HG03565 (cell line): ENCODE data around the gene RAD18.

Source experiments
- ATAC-seq: cut with Tn5 transposase; IDR thresholded peaks from one replicate; pipeline ENCODE4 v1.9.1; 2021; ENCODE audit warnings: mild to moderate bottlenecking, moderate library complexity; ENCODE audit not compliant: unreplicated experiment

RAD18 gene

DNA sequence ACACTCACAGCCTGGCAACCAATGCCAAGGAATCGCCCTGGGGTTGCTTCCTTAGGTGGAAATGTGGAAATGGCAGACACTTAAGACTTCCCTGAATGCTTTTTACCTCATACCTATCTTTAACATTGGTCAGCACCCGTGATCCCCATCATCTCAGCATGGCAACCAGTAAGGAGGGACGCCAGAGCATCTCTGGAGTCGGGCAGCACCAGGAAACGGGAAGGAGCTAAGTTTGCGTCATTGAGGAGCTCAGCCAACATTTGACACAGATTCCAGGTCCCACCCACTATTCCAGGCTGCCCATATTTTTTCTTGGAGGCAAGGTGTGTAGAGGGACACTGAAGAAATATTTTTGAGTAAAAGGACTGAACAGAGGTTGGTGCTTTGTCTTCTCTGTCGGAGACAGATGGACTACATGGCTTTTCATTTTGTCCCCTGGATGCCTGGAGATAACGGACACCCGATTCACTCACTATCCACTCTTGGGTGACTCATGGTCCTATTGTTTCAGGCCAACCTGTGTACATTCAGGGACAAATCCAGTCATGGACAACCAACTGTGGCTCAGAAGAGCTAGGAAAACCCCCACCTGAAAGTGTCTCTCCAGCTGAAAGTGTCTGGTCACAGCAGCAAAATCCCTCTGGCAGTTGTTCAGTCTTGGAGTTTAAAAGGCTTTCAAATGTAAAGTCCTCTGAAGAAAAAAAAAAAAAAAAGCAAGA is 123.5 kb downstream of the RAD18 start:
- no peak for ATAC-seq

GRCh38 chr3:8838765-8839423 is 124.4 kb downstream of the RAD18 start:
- no peak for ATAC-seq

- ATAC-seq = no peak
These were observed 125.0 kb downstream of the RAD18 start for GRCh38 chr3:8838234-8838633.

- ATAC-seq = no peak
These were observed 126.1 kb downstream of the RAD18 start for GRCh38 chr3:8837162-8837561.

DNA sequence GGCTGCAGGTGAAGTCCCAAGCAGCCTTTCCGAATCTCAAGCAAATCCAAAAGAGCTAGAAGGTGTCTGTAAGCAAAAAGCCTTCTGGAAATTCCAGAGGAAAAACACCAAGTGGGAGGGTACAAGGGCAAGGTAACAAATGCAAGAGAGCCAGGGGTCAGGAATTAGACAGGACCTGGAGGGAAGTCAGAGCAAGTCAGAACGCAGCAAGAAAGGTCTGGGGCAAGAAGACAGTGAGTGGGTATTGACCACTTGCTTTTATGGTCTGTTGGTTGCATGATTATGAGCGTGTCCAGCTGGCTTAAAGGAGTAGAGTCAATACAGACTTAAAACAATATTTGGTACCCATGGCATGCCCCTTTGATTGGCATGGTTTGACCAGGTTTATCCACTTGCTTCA is 127.2 kb downstream of the RAD18 start:
- no peak for ATAC-seq

DNA sequence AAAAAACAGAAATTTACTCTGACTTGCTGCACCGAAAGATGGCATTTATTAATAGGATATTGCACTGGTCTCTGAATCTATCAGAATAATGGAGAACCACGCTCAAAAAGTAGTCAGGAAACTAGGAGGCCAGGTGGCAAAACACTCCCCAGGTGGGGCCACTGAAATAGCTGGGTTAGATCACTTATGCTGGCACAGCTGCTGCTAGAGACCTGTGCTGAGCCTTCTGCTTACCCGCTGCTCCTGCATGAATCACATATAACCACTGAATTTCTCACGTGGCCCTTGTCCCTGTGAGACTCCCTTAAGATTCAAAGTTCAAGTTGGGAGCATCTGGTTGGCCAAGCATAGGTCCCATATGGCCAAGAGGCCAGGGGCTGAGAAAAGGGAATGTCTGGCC is 127.9 kb downstream of the RAD18 start:
- no peak for ATAC-seq

DNA sequence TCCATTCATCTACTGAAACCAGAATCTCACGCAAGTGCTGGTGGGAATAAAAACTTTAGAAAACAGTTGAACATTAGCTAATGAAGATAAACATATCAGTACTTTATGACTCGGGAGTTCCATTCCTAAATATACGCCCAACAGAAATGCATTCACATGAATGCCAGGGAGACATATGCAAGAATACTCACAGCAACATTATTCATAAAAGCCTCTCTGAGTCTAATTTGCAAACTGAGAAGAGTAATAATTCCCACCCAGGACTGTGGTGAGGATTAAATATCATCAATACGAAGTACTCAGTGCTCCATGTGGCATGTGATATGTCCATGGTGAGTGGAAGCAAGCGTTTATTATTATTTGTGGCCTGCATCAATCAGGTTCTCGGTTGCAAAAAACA is 128.3 kb downstream of the RAD18 start:
- no peak for ATAC-seq

GRCh38 chr3:8827641-8828040 is 135.6 kb downstream of the RAD18 start:
- no peak for ATAC-seq
